ENCODE results near the gene LONP1.
A peak's percentile ranks its signal among the peaks of the same experiment; 100 is the strongest.

Gene LONP1

DNA sequence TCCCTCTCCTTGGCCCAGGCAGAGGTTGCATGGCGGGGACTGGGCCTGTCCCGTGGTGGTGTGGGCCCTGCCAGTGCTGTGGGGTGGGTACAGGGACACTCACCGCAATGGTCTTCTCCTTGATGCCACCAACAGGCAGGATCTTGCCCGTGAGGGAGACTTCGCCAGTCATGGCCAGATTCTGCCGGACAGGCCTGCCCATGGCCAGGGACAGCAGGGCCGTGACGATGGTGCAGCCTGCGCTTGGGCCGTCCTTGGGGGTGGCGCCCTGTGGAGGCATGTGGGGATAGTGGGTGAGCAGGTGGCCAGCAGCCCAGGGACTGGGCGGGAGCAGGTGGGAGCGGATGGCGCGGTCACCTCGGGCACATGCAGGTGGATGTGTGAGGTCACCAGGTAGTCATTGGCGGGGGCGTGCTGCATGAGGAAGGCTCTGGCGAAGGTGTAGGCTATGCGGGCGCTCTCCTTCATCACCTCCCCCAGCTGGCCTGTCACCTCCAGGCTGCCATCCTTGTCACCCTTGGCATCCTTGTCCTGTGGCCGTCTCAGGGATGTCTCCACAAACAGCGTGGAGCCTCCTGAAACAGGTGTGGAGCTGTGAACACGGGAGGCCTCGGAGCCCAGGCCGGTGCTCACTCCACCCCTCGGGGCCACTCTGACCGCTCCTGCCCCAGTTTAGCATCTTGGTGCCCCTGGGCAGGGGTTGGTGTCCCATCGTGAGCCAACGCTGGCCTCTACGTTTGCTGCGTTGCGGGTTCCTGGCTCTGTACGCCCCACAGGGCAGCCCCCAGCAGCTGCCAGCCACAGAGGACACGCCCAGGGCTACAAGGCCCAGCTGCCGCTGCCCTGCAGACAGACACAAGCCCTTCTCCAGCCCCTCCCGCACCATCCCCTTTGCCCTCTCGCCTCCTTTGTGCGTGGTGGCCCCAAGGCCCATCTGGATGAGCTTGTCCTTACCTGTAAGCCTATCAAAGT lies 26.5 kb downstream of the LONP1 start:
- no peak overlapping the region for H3K4me2 ChIP-seq
- TF ChIP-seq, protein P1, sequence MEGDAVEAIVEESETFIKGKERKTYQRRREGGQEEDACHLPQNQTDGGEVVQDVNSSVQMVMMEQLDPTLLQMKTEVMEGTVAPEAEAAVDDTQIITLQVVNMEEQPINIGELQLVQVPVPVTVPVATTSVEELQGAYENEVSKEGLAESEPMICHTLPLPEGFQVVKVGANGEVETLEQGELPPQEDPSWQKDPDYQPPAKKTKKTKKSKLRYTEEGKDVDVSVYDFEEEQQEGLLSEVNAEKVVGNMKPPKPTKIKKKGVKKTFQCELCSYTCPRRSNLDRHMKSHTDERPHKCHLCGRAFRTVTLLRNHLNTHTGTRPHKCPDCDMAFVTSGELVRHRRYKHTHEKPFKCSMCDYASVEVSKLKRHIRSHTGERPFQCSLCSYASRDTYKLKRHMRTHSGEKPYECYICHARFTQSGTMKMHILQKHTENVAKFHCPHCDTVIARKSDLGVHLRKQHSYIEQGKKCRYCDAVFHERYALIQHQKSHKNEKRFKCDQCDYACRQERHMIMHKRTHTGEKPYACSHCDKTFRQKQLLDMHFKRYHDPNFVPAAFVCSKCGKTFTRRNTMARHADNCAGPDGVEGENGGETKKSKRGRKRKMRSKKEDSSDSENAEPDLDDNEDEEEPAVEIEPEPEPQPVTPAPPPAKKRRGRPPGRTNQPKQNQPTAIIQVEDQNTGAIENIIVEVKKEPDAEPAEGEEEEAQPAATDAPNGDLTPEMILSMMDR (conservative IDR thresholded peaks at IDR 0.05; ENCODE audit: low read depth, low read length) = no peak
- H2AFZ ChIP-seq (ENCODE audit: low read depth) = no peak overlapping the region
- peaks cover 6% of the 10 kb centered on the region; the same call in 1 of the 2 replicates for H4K20me1 ChIP-seq (ENCODE audit: insufficient read depth)
- H3K9ac ChIP-seq = no peak overlapping the region
- no peaks in the 10 kb centered on the region for H3K27me3 ChIP-seq (ENCODE audit: insufficient read depth, low read depth)
- no peak overlapping the region; the same call in 1 of the 2 replicates for H3K27ac ChIP-seq
- peaks cover 12% of the 10 kb centered on the region; the same call in 1 of the 2 replicates for H3K36me3 ChIP-seq (ENCODE audit: insufficient read depth)
- H3K4me1 ChIP-seq (ENCODE audit: low read depth, poor library complexity, severe bottlenecking) = peaks cover 4% of the 10 kb centered on the region
- no peak overlapping the region for H3K4me3 ChIP-seq (IDR thresholded peaks at IDR 0.05; ENCODE audit: insufficient read depth, low read depth, low read length)
- H3K79me2 ChIP-seq (ENCODE audit: insufficient read depth, low read depth) = peaks cover 36% of the 10 kb centered on the region

DNA sequence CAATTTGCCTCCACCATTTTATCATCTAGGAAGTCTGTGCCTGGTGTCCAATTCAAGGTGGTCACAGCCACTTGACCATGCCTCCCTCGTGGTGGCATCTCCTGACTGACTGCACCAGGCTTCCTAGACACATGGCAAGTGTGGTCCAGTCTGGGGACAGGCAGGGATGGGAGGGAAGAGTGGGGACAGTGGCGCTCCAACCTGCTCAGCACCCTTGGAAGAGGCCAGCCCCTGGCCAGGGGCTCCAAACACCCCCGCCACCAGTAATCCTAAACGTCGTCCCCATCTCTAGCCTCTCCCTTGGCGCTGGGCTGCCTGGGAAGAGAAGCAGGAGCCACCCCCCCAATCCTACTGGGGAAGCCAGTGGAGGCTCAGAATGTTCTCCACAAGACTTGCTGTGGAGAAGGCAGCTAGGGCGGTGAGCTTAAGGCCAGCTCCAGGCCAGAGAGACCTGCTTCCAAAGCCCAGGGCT lies 27.2 kb downstream of the LONP1 start:
- Histone ChIP-seq H3K4me2 (no peak overlapping the region), H3K27ac (peak overlapping the region; percentile 15; the same call in 1 of the 2 replicates), H3K4me3 (IDR thresholded peaks at IDR 0.05; ENCODE audit: insufficient read depth, low read depth, low read length) (no peak overlapping the region), H4K20me1 (ENCODE audit: insufficient read depth) (peaks cover 6% of the 10 kb centered on the region; the same call in 1 of the 2 replicates), H3K79me2 (ENCODE audit: insufficient read depth, low read depth) (peaks cover 36% of the 10 kb centered on the region), H3K36me3 (ENCODE audit: insufficient read depth) (peaks cover 12% of the 10 kb centered on the region; the same call in 1 of the 2 replicates), H3K4me1 (ENCODE audit: low read depth, poor library complexity, severe bottlenecking) (peaks cover 4% of the 10 kb centered on the region), H2AFZ (ENCODE audit: low read depth) (no peak overlapping the region), H3K27me3 (ENCODE audit: insufficient read depth, low read depth) (no peaks in the 10 kb centered on the region), H3K9ac (no peak overlapping the region)
- TF ChIP-seq, protein P1 (conservative IDR thresholded peaks at IDR 0.05; ENCODE audit: low read depth, low read length) = no peak

DNA sequence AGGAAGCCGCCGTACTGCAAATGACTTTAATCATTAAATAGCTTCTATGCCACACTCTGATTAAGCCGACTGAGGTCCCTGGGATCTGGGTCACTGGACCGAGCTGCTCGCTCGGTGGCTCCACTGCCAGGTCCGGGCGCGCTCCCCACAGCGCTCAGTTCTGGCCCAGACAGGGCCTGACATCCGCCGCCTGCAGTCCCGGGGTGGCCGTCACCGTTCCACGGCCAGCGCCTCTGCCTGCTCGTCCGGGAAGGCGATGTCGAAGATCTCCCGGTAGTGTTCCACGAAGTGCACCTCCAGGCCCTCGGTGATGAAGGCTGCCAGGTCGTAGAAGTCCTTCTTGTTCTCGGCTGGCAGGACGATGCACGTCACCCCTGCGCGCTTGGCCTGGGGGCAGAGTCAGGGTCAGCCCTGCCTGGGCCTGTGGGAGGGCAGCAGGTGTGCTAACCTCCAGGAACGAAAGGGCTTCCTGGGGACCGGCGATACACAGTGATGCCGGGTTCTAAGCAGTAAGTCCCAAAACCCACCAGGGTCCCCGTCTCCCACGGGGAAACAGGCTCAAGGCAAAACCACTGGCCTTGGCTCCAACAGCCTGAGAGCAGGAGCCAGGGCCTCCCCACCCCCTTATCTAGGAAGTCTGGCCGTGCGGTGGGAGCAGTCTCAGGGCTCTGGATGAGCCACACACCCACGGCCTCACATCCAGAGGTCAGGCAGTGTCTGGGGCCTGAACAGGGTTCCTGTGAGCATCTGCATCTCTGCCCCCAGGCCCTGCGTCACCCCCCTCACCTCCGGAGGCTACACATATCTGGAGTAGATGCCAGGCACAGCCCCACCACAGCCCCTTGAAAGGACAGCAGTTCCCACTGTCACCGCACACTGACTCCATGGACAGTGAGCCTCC lies 27.9 kb downstream of the LONP1 start:
- TF ChIP-seq, protein P1 (conservative IDR thresholded peaks at IDR 0.05; ENCODE audit: low read depth, low read length) = no peak
- H3K36me3 ChIP-seq (ENCODE audit: insufficient read depth) = peaks cover 12% of the 10 kb centered on the region; the same call in 1 of the 2 replicates

More for the DNA sequence above, 27.9 kb downstream of the LONP1 start:
- Histone ChIP-seq H2AFZ (ENCODE audit: low read depth) (no peak overlapping the region), H4K20me1 (ENCODE audit: insufficient read depth) (peaks cover 6% of the 10 kb centered on the region; the same call in 1 of the 2 replicates), H3K9ac (no peak overlapping the region), H3K4me3 (IDR thresholded peaks at IDR 0.05; ENCODE audit: insufficient read depth, low read depth, low read length) (no peak overlapping the region), H3K79me2 (ENCODE audit: insufficient read depth, low read depth) (peaks cover 36% of the 10 kb centered on the region), H3K27me3 (ENCODE audit: insufficient read depth, low read depth) (no peaks in the 10 kb centered on the region), H3K4me1 (ENCODE audit: low read depth, poor library complexity, severe bottlenecking) (peaks cover 4% of the 10 kb centered on the region), H3K27ac (peak overlapping the region; percentile 15; the same call in 1 of the 2 replicates), H3K4me2 (peak overlapping the region; percentile 26)
